Activated naive CD8-positive, alpha-beta T cell treated with anti-CD3 and anti-CD28 coated beads, Interleukin-2, amount 50 U/mL, for 24 hours (primary cell): ENCODE data around the gene FAM171A1.
A peak's percentile ranks its signal among the peaks of the same experiment; 100 is the strongest.

Source experiments
- ATAC-seq: fragments of 150-1000 bp; cut with Tn5 transposase; one replicate; pipeline ENCODE4 v1.10.0; 2021
- DNase-seq: peaks from one replicate; pipeline ENCODE4 v3.0.0; 2021
- H3K27ac Mint-ChIP-seq: one replicate; pipeline ENCODE4 v1.8.0; 2021; ENCODE audit warnings: mild to moderate bottlenecking, mixed read lengths
- H3K27me3 Mint-ChIP-seq: one replicate; pipeline ENCODE4 v1.8.0; 2021; ENCODE audit warnings: mixed read lengths
- H3K36me3 Mint-ChIP-seq: one replicate; pipeline ENCODE4 v1.8.0; 2021; ENCODE audit warnings: low read depth, mixed read lengths
- H3K4me1 Mint-ChIP-seq: one replicate; pipeline ENCODE4 v1.8.0; 2021; ENCODE audit warnings: mixed read lengths
- H3K4me3 Mint-ChIP-seq: one replicate; pipeline ENCODE4 v1.8.0; 2021; ENCODE audit warnings: mild to moderate bottlenecking, moderate library complexity, mixed read lengths
- H3K9me3 Mint-ChIP-seq: one replicate; pipeline ENCODE4 v1.8.0; 2021; ENCODE audit warnings: mixed read lengths

FAM171A1 gene

GRCh38 chr10:15175587-15175986 lies 195.5 kb downstream of the FAM171A1 start:
- Mint-ChIP-seq H3K9me3 (no peaks in the 10 kb centered on the region), H3K27ac (no peak overlapping the region), H3K27me3 (no peaks in the 10 kb centered on the region), H3K4me1 (peaks cover 14% of the 10 kb centered on the region), H3K36me3 (no peaks in the 10 kb centered on the region), H3K4me3 (no peak overlapping the region)
- DNase-seq (no peak), ATAC-seq (no peak)

GRCh38 chr10:15172306-15172840 lies 198.7 kb downstream of the FAM171A1 start:
- H3K4me3 Mint-ChIP-seq, result no peak overlapping the region
- H3K9me3 Mint-ChIP-seq, result no peaks in the 10 kb centered on the region
- peaks cover 1% of the 10 kb centered on the region for H3K36me3 Mint-ChIP-seq
- H3K27me3 Mint-ChIP-seq, result no peaks in the 10 kb centered on the region
- ATAC-seq (no peak), DNase-seq (no peak)
- peaks cover 34% of the 10 kb centered on the region for H3K4me1 Mint-ChIP-seq
- H3K27ac Mint-ChIP-seq, result no peak overlapping the region

- Mint-ChIP-seq H3K27me3 (no peaks in the 10 kb centered on the region), H3K9me3 (no peaks in the 10 kb centered on the region), H3K36me3 (peaks cover 1% of the 10 kb centered on the region), H3K4me3 (peak overlapping the region; percentile 60), H3K27ac (peak overlapping the region; percentile 77), H3K4me1 (peaks cover 46% of the 10 kb centered on the region)
- ATAC-seq (no peak), DNase-seq (peak; percentile 29)
Observed at GRCh38 chr10:15169555-15170401, 201.3 kb downstream of the FAM171A1 start.

DNA sequence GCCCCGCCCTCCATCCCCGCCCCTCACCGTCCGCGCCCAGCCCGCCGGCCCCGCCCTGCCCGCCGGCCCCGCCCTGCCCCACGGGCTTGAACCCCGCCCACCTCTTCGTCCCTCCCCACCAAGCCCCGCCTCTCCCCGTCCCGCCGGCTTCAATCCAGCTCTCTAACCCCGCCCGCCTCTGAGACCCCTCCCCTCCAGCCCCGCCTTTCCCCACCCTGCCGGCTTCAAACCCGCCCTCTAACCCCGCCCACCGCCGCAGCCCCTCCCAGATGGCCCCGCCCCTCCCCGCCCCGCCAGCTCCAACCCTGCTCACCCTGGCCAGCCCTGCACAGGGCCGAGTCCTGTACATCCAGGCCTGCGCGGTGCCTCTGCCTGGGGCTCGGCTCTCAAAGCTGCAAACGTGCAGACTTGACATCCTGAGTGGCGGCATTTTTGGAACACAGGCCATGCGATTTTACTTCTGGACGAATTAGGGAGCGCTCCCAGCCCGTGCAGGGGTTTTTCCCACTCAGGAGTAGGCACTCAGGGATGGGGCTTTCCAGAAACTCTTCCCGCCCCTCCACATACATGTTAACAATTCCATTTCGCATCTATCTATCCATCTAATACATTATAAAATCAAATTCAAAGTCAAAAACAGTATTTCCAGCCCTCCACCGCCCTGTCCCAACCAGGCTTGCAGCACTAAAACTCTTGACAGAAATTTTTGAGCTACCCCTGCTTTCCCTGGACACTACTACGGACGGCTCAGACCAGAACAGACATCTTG lies 202.1 kb downstream of the FAM171A1 start:
- peak; percentile 69 for ATAC-seq
- peaks cover 48% of the 10 kb centered on the region for H3K4me1 Mint-ChIP-seq
- H3K36me3 Mint-ChIP-seq, result peaks cover 1% of the 10 kb centered on the region
- DNase-seq, result peak; percentile 97
- peak overlapping the region; percentile 60 for H3K4me3 Mint-ChIP-seq
- H3K27ac Mint-ChIP-seq, result peak overlapping the region; percentile 77
- H3K9me3 Mint-ChIP-seq, result no peaks in the 10 kb centered on the region
- no peaks in the 10 kb centered on the region for H3K27me3 Mint-ChIP-seq

DNA sequence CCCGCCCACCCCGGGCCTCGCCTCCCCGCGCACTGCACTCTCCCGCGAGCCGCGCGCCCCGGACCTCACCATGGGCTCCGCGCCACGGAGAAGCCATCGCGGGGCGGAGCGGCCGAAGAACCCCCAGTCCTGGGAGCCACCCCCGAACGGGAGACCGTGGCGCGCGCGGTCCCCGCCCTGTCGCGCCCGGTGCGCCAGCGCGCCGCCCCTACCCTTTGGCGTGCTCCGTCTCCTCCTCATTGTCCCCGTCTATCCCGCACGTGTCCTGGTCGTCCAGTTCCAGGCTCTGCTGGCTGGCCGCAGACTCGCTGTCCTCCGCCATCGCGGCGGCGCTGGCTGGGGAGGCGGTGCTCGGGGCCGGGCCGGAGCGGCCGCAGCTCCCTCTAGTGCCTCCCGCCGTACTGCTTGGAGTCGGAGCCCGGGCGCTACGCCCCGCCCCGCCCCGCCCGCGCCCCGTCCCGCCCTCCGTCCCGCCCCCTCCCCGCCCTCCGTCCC lies 202.8 kb downstream of the FAM171A1 start, which contains the start of gene NMT2:
NMT2 (minus strand) TSS at position 403 of the 495 bp plus-strand sequence; CDS start at position 322, 81 bp downstream.
- Mint-ChIP-seq H3K27me3 (no peaks in the 10 kb centered on the region), H3K4me3 (peak within 1 kb of the TSS; percentile 86), H3K9me3 (no peaks in the 10 kb centered on the region), H3K36me3 (peaks cover 1% of the 10 kb centered on the region), H3K27ac (peak within 1 kb of the TSS; percentile 87), H3K4me1 (peaks cover 54% of the 10 kb centered on the region)
- DNase-seq, result no peak
- ATAC-seq, result peak; percentile 82

DNA sequence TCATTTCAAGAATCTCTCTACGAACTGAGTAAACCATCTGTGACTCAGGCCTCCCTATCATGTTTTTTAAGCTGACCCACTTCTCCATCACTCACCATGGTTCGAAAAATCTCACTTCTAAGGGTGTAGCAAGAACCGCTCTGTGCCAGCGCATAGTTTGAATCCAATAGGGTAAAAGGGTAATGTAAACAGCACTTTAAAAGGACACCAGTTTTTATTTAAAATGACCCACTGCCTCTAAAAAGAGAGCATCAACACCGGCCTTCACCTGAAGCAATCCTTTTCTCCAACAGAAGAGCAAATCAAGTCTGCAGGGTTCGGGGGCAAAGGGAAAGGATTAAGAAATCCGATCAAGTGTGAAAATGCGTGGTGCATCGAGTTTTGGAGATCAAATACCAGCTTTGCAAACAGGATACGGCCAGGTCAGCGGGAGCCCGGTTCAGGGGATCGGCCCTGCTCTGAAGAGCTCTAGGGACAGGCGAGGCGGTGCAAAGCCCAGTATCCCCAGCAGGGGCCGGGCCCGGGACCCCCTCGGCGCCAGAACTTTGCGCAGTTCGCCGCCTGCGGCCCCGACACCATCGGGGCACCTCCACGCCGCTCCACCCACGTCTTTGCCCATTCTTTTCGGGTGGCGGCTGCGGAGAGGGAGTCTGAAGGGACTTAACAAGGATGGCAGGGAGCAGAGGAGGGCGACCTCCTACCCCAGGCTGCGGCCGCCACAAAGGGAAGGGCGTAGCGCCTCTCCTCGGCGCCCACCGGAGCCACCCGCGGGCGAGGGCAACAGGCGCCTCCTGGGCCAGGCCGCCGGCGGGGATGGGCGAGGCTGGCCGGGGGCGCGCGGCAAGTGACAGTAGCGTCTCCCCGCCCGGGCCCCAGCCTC lies 203.4 kb downstream of the FAM171A1 start:
- H3K27ac Mint-ChIP-seq, result peak overlapping the region; percentile 86
- peaks cover 59% of the 10 kb centered on the region for H3K4me1 Mint-ChIP-seq

GRCh38 chr10:15166325-15166724 lies 204.8 kb downstream of the FAM171A1 start:
- Mint-ChIP-seq H3K36me3 (peaks cover 1% of the 10 kb centered on the region), H3K27me3 (no peaks in the 10 kb centered on the region), H3K4me3 (peak overlapping the region; percentile 86), H3K9me3 (no peaks in the 10 kb centered on the region), H3K27ac (no peak overlapping the region), H3K4me1 (peaks cover 57% of the 10 kb centered on the region)
- DNase-seq, result no peak
- ATAC-seq, result no peak

More for the DNA sequence above, 203.4 kb downstream of the FAM171A1 start:
- ATAC-seq (peak; percentile 58), DNase-seq (peak; percentile 56)
- Mint-ChIP-seq H3K4me3 (peak overlapping the region; percentile 86), H3K9me3 (no peaks in the 10 kb centered on the region), H3K36me3 (peaks cover 1% of the 10 kb centered on the region), H3K27me3 (no peaks in the 10 kb centered on the region)

DNA sequence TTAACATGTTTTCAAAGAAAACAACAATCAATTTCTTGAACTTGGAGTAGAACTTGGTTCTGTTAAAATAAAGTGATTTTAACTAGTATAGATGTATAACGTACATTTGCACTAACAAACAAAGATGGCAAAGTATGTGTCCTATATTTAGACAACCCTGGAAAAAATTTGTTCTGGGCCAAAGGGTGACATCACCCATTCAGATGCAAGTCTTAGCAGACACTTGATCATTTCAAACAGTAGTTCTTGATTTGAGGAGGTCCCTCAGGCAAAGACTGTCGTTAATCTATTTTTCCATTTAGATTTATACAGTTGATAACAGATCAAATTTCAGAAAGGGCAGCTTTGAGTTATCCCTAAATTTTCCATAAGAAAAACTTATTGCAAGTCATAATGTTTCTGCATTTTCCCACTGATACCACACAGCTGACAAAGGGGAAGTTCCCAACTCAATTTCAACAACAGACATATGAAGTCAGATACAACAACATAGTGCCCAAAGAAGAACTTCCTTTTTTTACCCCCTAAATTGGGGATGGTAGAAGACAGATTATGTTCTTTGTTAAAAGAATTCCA lies 207.7 kb downstream of the FAM171A1 start:
- Mint-ChIP-seq H3K9me3 (no peaks in the 10 kb centered on the region), H3K4me1 (peaks cover 40% of the 10 kb centered on the region), H3K27me3 (no peaks in the 10 kb centered on the region), H3K36me3 (peaks cover under 1% of the 10 kb centered on the region), H3K4me3 (no peak overlapping the region), H3K27ac (no peak overlapping the region)
- DNase-seq (no peak), ATAC-seq (no peak)
